Measurements from ENCODE around the gene TSFM.

- TF ChIP-seq CTCF (IDR thresholded peaks at IDR 0.05; ENCODE audit: low read depth, low read length, poor library complexity, severe bottlenecking) (no peak), EZH2phosphoT487 (IDR thresholded peaks at IDR 0.05; ENCODE audit: borderline replicate concordance, low read length) (no peak)
Measured at GRCh38 chr12:57781801-57782200, 786 bp upstream of the TSFM start.

All from DOHH2 (cell line).